Gastroesophageal sphincter (tissue), 4 donors: Measurements from ENCODE around the gene OTOG. TPM values are rescaled to one million over a fixed set of nuclear protein-coding genes. Genes with fewer than 3 reads are reported as not detected.

Experiments
- ATAC-seq: fragments of 150-250 bp; one replicate; pipeline ENCODE4 v1.9.1; 2016; ENCODE audit warnings: mild to moderate bottlenecking, moderate library complexity
- H3K27ac ChIP-seq, 4 donors: fragments of 200-600 bp; sonication (generic) in 3 of 4; 1 replicate in 3 of 4; 2 replicates in 1 of 4; pipeline ENCODE4 v1.5.1; 2016 to 2019
- H3K27me3 ChIP-seq: fragments of 200-600 bp; sonication (generic); one replicate; pipeline ENCODE4 v1.5.1; 2019
- H3K36me3 ChIP-seq, 2 donors: fragments of 200-600 bp; sonication (generic); one replicate each; pipeline ENCODE4 v1.5.1; 2019; ENCODE audit warnings: control low read depth in 1 of 2
- H3K4me1 ChIP-seq, 3 donors: fragments of 200-600 bp; sonication (generic); 1 replicate in 2 of 3; 2 replicates in 1 of 3; pipeline ENCODE4 v1.5.1; 2016 to 2019; ENCODE audit warnings: control low read depth in 2 of 3
- H3K4me3 ChIP-seq, 2 donors: fragments of 200-600 bp; sonication (generic); one replicate each; pipeline ENCODE4 v1.5.1; 2019; ENCODE audit warnings: mild to moderate bottlenecking in 1 of 2, moderate library complexity in 1 of 2
- H3K9me3 ChIP-seq, 3 donors: fragments of 200-600 bp; sonication (generic); one replicate each; pipeline ENCODE4 v1.5.1; 2017 to 2019; ENCODE audit warnings: control low read depth in 2 of 3
- EP300 ChIP-seq: sonication (generic); formaldehyde crosslinking; IDR thresholded peaks from one replicate; pipeline ENCODE4 v1.6.1; 2017; ENCODE audit warnings: antibody characterized with exemption, mild to moderate bottlenecking
- POLR2A ChIP-seq, 2 donors: fragments of 450-650 bp; IDR thresholded peaks; one replicate each; pipeline ENCODE4 v1.6.1; 2017; ENCODE audit warnings: antibody characterized with exemption in 2 of 2, mild to moderate bottlenecking in 2 of 2, moderate library complexity in 1 of 2
- POLR2AphosphoS5 ChIP-seq: sonication (generic); formaldehyde crosslinking; IDR thresholded peaks from one replicate; pipeline ENCODE4 v1.6.1; 2017; ENCODE audit warnings: antibody characterized with exemption
- WGBS, 2 donors: methylation state at CpG; one replicate each; pipeline ENCODE4 v1.1.5; 2018; ENCODE audit warnings: low coverage in 1 of 2; 5-methylcytosine and 5-hydroxymethylcytosine counted together
- total RNA-seq, 4 donors: library from RNA; depleted of rRNA; stranded (reverse); fragments of >200 nt; gene quantifications; one replicate each; pipeline ENCODE4 v1.1.0, GENCODE V29; 2016
- TF ChIP-seq, protein P1 (sequence below), 4 experiments: fragments of 200-600 bp in 2 of 4; fragments of 450-650 bp in 2 of 4; sonication (generic) in 1 of 4; IDR thresholded peaks; one replicate each; pipeline ENCODE4 v1.5.1; 2017 to 2019; ENCODE audit warnings: antibody characterized with exemption in 4 of 4, mild to moderate bottlenecking in 2 of 4, moderate library complexity in 2 of 4

Gene OTOG
- total RNA-seq, 4 donors from 2014 or later: not detected

DNA sequence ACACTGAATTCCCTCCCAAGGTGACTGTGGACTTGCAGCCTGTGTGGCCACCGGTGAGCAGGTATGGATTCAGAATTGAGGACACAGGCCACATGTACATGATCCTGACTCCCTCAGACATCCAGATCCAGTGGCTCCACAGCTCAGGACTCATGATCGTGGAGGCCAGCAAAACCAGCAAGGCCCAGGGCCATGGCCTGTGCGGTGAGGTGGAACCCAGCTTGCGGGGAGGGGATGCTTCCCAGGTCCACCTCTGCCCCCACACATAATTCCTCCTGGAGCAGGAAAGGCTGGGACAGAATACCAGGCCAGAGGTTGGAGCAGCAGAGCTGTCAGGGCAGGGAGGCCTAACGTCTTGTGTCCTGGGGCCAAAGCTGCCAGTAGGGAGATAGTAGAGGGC is 82.1 kb downstream of the OTOG start:
- Histone ChIP-seq H3K36me3 (no peaks in the 10 kb centered on the region), H3K4me3 (no peak overlapping the region), H3K9me3 (peaks cover 0 to 14% (median 0%) of the 10 kb centered on the region in 3 donors), H3K27ac (no peak overlapping the region), H3K4me1 (no peaks in the 10 kb centered on the region), H3K27me3 (peaks cover 18% of the 10 kb centered on the region)
- TF ChIP-seq, protein P1, sequence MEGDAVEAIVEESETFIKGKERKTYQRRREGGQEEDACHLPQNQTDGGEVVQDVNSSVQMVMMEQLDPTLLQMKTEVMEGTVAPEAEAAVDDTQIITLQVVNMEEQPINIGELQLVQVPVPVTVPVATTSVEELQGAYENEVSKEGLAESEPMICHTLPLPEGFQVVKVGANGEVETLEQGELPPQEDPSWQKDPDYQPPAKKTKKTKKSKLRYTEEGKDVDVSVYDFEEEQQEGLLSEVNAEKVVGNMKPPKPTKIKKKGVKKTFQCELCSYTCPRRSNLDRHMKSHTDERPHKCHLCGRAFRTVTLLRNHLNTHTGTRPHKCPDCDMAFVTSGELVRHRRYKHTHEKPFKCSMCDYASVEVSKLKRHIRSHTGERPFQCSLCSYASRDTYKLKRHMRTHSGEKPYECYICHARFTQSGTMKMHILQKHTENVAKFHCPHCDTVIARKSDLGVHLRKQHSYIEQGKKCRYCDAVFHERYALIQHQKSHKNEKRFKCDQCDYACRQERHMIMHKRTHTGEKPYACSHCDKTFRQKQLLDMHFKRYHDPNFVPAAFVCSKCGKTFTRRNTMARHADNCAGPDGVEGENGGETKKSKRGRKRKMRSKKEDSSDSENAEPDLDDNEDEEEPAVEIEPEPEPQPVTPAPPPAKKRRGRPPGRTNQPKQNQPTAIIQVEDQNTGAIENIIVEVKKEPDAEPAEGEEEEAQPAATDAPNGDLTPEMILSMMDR (IDR thresholded peaks at IDR 0.05): no peak
- ATAC-seq: no peak
- 100% methylated on average over 1 of the region's 5 CpGs; no CpG with 5 or more reads in 1 of the 2 donors for WGBS, 2 donors

DNA sequence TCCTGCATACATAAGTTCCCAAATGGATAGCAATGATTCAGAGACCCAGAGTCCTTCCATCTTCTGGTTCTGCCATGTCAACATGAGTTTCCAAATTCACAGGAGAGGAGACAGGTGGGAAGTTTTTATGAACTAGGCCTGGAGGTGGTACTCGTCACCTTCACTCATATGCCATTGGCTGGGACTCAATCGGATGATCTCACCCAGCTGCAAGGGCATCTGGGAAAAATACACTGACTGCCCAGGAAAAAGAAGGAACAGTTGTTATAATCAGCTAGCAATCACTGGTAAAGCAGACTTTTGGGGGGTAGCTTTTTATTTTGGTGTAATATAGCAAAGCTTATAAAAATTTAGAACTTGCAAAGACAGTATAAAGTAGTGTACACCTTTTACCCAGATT is 83.9 kb downstream of the OTOG start:
- no peaks in the 10 kb centered on the region for H3K4me1 ChIP-seq
- TF ChIP-seq POLR2AphosphoS5: no peak
- TF ChIP-seq POLR2A (IDR thresholded peaks at IDR 0.05): no peak
- TF ChIP-seq EP300: no peak
- TF ChIP-seq, protein P1 (IDR thresholded peaks at IDR 0.05): no peak
- ATAC-seq: no peak
- no peaks in the 10 kb centered on the region for H3K36me3 ChIP-seq
- no peak overlapping the region for H3K27ac ChIP-seq
- H3K27me3 ChIP-seq: peaks cover 11% of the 10 kb centered on the region
- H3K4me3 ChIP-seq: no peak overlapping the region
- H3K9me3 ChIP-seq: peaks cover 0 to 9% (median 0%) of the 10 kb centered on the region in 3 donors
- 59% methylated on average over 2 of the region's 2 CpGs; no CpG with 5 or more reads in 1 of the 2 donors for WGBS, 2 donors

DNA sequence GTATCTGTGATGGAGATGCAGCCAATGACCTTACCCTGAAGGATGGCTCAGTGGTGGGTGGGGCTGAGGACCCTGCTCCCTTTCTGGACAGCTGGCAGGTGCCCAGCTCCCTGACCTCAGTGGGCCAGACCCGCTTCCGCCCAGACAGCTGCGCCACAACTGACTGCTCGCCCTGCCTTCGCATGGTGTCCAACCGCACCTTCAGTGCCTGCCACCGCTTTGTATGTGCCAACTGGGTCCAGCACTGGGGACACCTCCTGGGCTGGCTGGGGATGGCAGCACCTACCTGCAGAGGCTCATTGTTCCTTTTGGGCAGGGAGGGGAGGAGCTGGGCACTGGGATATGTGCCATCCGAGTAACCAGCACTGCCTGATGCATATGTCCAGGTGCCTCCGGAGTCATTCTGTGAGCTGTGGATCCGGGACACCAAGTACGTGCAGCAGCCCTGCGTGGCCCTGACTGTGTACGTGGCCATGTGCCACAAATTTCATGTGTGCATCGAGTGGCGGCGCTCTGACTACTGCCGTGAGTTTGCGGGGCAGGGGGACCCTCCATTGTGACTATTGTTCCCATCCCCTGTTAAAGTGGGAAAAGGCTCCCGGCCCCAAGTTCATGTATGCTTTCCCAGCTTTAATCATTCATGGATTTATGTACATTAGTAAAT is 84.8 kb downstream of the OTOG start:
- Histone ChIP-seq H3K4me1 (no peaks in the 10 kb centered on the region), H3K9me3 (peaks cover 0 to under 1% (median 0%) of the 10 kb centered on the region in 3 donors), H3K4me3 (no peak overlapping the region), H3K27ac (no peak overlapping the region), H3K36me3 (no peaks in the 10 kb centered on the region), H3K27me3 (peaks cover 11% of the 10 kb centered on the region)
- no peak for TF ChIP-seq POLR2AphosphoS5
- no peak for TF ChIP-seq EP300
- TF ChIP-seq, protein P1 (IDR thresholded peaks at IDR 0.05): no peak
- TF ChIP-seq POLR2A (IDR thresholded peaks at IDR 0.05): no peak
- 90 to 100% methylated on average over 6 to 7 of the region's 19 CpGs for WGBS, 2 donors
- no peak for ATAC-seq

DNA sequence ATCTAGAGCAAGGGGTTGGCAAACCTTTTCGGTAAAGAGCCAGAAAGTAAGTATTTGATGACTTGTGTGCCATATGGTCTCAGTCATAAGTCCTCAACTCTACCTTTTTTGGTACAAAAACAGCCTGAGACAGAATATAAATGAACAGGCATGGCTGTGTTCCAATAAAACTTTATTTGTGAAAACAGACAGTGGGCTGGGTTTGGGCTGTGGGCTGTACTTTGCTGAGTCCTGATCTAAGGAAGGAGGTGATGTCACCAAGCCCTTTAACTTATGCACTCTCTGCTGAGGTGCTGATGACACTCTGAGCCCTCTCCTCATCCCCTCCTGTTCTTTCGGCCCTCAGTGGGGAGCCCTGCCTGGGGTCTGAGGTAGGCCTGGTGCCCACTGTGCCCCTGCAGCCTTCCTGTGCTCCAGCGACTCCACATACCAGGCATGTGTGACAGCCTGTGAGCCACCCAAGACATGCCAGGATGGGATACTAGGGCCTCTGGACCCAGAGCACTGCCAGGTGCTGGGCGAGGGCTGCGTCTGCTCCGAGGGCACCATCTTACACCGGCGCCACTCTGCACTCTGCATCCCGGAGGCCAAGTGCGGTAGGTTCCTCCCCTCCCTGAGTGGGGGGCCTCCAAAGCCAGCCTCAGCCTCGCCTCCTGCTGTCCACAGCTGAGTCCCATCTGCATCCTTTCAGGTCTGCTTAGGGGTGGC is 86.4 kb downstream of the OTOG start:
- Histone ChIP-seq H3K27ac (no peak overlapping the region), H3K4me1 (no peaks in the 10 kb centered on the region), H3K36me3 (no peaks in the 10 kb centered on the region), H3K9me3 (no peaks in the 10 kb centered on the region), H3K27me3 (peaks cover 8% of the 10 kb centered on the region), H3K4me3 (no peak overlapping the region)
- no peak for ATAC-seq
- WGBS, 2 donors: 75 to 77% methylated on average over 2 of the region's 11 CpGs
- TF ChIP-seq EP300 (no peak), POLR2AphosphoS5 (no peak)
- TF ChIP-seq, protein P1 (IDR thresholded peaks at IDR 0.05): no peak
